NCI-H524 treated with DMSO at 0.1 percent for 48 hours (cell line): ENCODE data around the gene ATAD3B.
A peak's percentile ranks its signal among the peaks of the same experiment; 100 is the strongest.
"Not testable (repeated sequence)": the region's sequence is repeated elsewhere in the genome, so short reads cannot be mapped to it uniquely, and the experiment has no call there.

Experiments used
- DNase-seq: peaks from one replicate; lab custom pipeline; 2025; lab: John Stamatoyannopoulos, UW

ATAD3B gene

GRCh38 chr1:1471389-1472052 lies at the start of gene ATAD3B:
ATAD3B (plus strand) TSS chr1:1471765; CDS start chr1:1471885, 120 bp downstream.
- peak; percentile 6 for DNase-seq

- no peak for DNase-seq
These were observed 49.6 kb upstream of the ATAD3B start for GRCh38 chr1:1421907-1422464.

- no peak for DNase-seq
These were observed 48.9 kb upstream of the ATAD3B start for GRCh38 chr1:1422465-1423244.

GRCh38 chr1:1423245-1423597 lies 48.3 kb upstream of the ATAD3B start:
- DNase-seq, result no peak

GRCh38 chr1:1424707-1425106 lies 46.9 kb upstream of the ATAD3B start:
- DNase-seq, result no peak

DNA sequence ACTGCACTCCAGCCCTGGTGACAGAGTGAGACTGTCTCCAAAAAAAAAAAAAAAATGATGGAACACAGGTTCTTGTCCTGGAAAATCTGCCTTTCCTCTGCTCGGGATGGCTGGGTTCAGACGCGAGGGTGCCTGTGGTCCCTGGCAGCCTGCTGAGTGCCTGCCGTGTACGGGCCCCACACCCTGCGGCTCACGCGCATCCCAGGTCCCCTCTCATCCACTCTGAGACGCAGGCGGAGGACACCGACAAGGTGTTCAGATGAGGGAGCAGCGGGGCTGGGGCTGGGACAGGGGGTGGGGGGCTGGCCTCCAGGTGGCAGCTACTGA lies 46.2 kb upstream of the ATAD3B start:
- no peak for DNase-seq

DNA sequence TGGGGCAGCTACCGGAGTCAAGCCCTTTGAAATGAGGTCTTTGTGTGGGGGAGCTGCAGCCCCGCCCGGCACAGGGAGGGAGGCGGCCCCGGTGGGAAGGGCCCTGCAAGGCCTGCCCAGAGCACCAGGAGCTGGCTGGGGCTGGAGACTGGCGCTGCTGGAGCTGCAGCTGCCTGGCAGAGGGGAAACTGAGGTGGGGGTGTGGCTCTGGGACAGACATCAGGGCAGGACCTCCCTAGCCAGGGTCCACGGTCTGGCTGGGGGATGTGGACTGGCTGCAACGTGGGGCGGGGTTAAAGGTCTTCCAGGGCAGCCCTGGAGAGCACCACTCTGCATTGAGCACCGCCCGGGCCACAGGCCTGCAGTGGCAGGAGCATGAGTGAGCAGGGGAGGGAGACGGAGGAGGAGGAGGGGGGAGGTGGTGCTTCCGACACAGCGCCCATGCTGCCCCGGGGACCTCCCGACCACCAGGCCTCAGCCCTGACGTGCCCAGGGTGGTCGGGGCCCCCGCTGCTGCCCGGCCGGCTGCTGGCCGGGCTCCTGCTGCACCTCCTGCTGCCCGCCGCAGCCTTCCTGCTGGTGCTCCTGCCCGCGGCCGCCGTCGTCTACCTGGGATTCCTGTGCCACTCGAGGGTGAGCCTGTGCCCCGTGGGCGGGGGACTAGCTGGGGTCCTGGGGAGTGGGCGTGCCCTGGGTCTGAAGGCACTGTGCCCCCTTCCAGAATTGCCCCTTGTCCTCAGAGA lies 45.6 kb upstream of the ATAD3B start:
- no peak for DNase-seq

- DNase-seq, result no peak
These were observed 45.0 kb upstream of the ATAD3B start for GRCh38 chr1:1426496-1427105.

DNA sequence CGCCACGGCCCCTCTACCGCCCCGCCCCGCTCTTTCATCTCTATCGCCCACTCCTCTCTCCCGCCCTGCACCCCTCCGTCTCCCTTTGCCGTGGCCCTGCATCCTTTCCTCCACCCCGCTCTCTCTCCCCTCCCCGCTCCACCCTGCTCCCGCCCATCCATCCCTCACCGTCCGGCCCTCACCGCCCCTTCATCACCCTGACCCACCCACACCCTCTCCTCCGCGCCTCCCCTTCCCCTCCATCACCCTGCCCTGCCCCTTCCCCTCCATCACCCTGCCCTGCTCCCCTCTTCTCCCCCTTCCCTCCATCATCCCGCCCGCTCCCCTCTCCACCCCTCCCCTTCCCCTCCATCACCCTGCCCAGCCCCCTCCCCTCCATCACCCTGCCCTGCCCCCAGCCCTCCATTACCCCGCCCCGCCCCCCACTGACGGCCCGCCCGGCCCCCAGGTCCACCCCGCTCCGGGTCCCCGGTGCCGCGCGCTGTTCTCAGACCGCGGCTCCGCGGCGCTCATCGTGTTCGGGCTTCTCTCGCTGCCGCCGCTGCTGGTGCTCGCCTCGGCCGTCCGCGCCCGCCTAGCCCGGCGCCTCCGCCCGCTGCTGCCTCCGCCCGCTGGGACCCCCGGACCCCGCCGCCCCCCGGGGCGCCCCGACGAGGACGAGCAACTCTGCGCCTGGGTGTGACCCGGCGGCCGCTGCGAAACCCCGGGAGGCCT lies 44.3 kb upstream of the ATAD3B start:
- DNase-seq, result no peak

DNA sequence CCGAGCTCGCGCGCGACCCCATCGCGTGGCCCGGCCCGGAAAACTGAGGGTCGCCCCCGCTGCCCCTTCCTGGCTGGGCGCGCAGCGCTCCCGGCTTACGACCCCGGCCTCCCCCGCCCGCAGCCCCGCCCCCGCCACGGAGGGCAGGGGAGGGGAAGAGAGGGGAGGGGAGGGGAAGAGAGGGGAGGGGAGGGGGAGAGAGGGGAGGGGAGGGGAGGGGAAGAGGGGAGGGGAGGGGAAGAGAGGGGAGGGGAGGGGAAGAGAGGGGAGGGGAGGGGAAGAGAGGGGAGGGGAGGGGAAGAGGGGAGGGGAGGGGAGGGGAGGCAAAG lies 43.8 kb upstream of the ATAD3B start:
- no peak for DNase-seq

- no peak for DNase-seq
These were observed 43.4 kb upstream of the ATAD3B start for GRCh38 chr1:1428174-1428573.

GRCh38 chr1:1428967-1429366 lies 42.6 kb upstream of the ATAD3B start:
- DNase-seq, result not testable (repeated sequence)

DNA sequence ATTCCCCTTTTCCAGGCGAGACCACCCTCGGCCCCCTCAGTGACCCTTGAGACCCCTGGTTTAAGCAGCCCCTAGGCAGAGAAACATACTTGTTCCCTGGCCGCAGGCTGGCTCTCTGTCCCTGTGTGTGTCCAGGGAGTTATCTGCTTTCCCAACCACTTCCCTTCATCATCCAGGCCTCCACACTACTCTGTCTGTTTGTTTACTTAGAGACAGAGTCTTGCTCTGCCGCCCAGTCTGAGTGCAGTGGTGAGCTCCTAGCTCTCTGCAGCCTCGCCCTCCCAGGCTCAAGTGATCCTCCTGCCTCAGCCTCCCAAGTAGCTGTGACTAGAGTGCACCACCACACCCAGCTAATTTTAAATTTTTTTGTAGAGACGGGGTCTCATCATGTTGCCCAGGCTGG lies 41.9 kb upstream of the ATAD3B start:
- DNase-seq, result no peak

DNA sequence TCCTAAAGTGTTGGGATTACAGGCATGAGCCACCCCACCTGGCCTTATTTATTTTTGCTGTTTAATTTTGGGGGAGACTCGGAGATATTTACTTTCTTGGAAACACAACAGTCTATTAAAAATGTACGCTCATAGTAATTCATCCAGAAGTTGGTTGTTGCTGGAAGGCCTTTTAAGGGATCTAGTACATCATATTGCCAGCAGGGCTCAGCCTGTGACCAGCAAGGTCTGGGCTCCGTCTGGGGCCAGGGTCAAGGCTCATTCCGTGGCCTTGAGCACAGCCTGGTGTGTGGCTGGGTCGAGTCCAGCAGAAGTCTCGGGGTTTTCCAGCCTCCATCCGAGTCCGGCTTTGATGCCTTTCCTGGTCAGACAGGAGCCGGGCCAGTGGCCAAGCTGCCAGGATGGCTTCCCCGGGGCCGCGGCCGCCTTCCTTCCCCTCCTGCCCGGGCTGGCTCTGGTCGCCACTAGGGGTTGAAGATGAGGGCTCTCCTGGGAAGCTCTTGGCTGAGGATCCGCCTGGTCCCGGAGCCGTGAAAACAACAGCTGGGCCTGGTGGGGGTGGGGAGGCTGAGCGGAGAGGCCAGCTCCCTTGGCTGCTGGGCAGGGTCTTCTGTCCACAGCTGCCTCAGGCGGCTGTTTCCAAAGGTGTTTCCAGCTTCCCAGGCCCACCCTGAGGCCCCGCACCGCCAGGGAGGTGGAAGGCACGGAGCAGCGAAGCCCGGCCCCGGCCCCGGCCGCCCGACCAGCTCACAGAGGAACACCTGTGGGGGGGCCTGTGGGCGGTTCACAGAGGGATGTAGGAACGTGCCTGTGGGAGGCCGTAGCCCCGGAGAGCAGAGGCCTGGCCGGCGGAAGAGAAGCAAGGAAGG lies 41.2 kb upstream of the ATAD3B start:
- DNase-seq, result peak; percentile 28

- DNase-seq, result no peak
These were observed 40.3 kb upstream of the ATAD3B start for GRCh38 chr1:1430992-1431844.

- no peak for DNase-seq
These were observed 39.7 kb upstream of the ATAD3B start for GRCh38 chr1:1431845-1432273.

GRCh38 chr1:1432274-1432950 lies 39.2 kb upstream of the ATAD3B start:
- DNase-seq, result peak; percentile 23

- no peak for DNase-seq
These were observed 38.4 kb upstream of the ATAD3B start for GRCh38 chr1:1432951-1433803.

GRCh38 chr1:1433804-1434130 lies 37.8 kb upstream of the ATAD3B start:
- no peak for DNase-seq
